ENCODE data around the gene LYPLA2. TPM values are rescaled to one million over a fixed set of nuclear protein-coding genes. Genes with fewer than 3 reads are reported as not detected.
"Not testable (repeated sequence)": the region's sequence is repeated elsewhere in the genome, so short reads cannot be mapped to it uniquely, and the experiment has no call there.

The LYPLA2 gene
- polyA plus RNA-seq, 1 donor = 30.0 TPM

DNA sequence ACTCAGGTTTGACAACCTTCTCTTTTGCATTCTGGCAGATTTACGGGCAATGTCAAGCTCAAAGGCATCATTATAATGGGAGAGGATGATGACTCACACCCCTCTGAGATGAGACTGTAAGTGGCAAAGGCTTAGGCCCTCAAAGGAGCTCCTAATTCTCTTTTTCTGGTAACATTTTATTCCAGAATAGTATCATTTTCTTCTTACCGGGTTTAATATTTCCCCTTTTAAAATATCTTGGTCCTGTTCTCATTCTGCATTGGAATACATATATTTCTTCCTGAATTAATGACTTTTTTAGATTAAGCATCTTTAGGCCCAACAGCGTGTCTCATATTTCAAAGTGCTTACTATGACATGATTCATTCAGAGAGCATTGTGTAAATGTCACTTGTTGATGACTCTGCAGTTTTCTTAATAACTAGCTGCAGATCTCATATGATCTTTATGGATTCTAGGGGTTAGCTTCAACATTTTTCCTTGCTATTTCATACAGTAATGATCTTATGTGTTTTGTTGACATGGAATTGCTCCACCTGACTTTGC, 11.0 kb upstream of the LYPLA2 start:
- no peak for DNase-seq (ENCODE audit: low read depth)

DNA sequence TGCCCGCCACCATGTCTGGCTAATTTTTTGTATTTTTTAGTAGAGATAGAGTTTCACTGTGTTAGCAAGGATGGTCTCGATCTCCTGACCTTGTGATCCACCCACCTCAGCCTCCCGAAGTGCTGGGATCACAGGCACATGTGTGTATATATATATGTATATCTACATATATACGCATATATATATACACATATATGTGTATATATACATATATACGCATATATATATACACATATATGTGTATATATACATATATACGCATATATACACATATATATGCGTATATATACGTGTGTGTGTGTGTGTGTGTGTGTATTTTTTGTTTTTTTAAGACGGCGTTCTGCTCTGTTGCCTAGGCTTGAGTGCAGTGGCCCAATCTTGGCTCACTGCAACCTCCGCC, 7.8 kb upstream of the LYPLA2 start:
- not testable (repeated sequence) for DNase-seq (ENCODE audit: low read depth)

- DNase-seq (ENCODE audit: low read depth) = no peak
These were observed 6.1 kb upstream of the LYPLA2 start for GRCh38 chr1:23784846-23785245.

DNA sequence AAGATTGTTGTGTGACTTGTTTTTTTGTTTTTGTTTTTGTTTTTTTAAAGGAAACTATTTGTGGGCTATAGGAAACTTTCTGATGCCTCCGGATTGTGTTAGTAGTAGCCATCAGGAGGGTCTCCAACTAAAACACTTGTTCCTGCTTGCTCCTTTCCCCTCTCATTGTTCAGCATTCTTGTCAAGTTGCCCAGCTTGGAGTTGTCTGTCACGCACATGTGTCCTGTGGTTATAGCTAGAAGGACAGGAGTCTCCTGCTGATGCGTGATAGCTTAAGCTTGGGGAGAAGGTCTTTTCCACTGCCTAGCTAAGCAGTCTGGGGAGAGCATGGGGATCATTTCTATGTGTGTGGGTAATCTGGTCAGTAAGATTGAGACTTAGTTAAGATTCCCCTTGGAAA, 3.2 kb upstream of the LYPLA2 start:
- DNase-seq (ENCODE audit: low read depth) = no peak

- DNase-seq (ENCODE audit: low read depth) = no peak
These were observed 2.2 kb upstream of the LYPLA2 start for GRCh38 chr1:23788695-23789094.

DNA sequence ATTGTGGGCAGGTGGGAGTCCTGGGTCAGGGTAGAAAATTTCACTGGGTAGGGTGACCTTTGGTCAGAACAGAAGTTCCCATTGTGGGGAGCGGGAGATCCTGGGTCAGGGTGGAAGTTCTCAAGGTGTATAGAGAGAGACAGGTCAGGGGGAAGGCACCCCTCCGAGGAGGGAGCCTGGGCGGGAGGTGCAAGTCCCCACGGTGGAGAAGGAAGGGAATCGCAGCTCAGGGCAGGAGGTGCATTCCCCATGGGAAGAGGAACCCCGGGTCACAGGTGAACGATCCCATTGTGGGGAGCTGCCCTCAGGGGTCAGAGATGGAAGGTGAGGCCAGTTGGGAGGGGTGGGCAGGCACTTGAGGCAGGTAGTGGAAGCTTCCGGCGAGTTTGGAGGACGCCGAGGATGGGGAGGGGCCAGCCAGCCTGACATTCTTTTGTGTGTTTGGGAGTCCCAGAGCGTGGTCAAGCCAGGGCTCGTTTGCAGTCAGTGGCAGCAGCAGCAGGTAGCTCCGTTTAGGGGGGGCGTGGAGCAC, 637 bp downstream of the LYPLA2 start:
- DNase-seq (ENCODE audit: low read depth) = no peak

DNA sequence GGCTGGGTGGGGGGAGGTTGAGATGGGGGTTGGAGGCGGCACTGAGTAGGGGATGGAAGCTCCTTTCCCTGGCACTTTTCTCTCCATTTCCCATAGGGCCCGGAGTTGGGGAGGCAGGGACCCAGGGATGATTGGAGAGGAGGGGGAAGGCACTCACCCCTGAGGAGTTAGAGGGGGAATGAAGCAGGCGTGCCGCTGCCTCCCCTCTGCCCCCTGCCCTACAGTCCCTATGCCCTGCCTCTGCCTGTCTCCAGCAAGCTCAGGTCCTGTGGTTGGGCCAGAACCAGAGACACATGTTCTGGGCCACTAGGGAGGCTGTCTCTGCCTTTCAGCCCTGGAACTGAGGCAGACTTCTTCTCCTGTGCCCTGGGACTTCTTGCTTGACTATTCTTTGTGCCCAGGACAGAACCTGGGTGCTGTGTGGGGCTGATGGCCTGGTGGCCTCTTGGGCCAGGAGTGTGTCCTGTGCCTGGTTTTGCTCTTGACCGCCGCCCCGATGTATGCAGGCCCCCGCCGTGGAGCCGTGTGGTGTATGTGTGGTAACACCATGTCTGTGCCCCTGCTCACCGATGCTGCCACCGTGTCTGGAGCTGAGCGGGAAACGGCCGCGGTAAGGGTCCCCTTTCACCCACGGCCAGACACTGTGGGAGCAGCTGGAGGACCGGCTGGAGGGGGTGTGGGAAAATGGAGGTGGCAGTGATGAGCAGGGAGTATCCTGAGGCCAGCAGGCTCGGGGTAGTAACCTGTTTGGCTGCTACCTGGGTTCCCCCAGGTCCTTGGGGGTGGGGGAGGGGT, 1.4 kb downstream of the LYPLA2 start:
- no peak for DNase-seq (ENCODE audit: low read depth)

DNA sequence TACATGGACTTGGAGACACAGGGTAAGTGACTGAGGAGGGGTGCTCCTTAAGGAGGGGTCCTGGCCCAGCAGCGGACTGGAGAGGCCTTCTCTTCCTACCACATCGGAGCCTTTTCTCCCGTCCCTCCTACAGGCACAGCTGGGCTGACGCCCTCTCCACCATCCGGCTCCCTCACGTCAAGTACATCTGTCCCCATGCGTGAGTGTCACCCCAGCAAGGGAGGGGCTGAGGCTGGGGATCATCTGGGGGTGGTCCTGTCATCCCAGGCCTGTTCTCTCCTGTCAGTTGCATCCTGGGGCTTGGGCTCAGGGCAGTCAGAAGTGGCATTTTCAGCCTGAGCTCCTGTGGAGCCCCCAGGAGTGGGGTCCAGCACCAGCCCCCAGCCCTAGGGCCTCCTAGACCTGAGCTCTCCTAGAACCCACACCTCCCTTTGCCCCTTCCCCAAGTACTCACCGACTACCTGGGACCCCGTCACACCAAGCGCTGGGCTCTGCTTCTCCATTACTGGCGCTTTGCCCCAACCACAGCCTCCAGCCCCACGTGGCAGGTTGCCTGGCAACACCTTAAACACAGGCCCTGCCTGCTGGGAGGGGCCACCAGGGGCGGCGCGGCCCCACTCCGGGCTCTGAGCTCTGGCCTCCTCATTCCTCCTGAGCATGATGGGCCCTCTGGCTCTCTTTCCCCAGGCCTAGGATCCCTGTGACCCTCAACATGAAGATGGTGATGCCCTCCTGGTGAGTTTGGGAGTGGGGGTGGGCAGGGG, 2.3 kb downstream of the LYPLA2 start:
- no peak for DNase-seq (ENCODE audit: low read depth)

GRCh38 chr1:23793861-23794731, 3.2 kb downstream of the LYPLA2 start:
- DNase-seq (ENCODE audit: low read depth) = no peak

- not testable (repeated sequence) for DNase-seq (ENCODE audit: low read depth)
These were observed 3.8 kb downstream of the LYPLA2 start for GRCh38 chr1:23794732-23795182.

GRCh38 chr1:23795676-23796465, 4.9 kb downstream of the LYPLA2 start:
- no peak for DNase-seq (ENCODE audit: low read depth)

- no peak for DNase-seq (ENCODE audit: low read depth)
These were observed 5.7 kb downstream of the LYPLA2 start for GRCh38 chr1:23796466-23797271.

DNA sequence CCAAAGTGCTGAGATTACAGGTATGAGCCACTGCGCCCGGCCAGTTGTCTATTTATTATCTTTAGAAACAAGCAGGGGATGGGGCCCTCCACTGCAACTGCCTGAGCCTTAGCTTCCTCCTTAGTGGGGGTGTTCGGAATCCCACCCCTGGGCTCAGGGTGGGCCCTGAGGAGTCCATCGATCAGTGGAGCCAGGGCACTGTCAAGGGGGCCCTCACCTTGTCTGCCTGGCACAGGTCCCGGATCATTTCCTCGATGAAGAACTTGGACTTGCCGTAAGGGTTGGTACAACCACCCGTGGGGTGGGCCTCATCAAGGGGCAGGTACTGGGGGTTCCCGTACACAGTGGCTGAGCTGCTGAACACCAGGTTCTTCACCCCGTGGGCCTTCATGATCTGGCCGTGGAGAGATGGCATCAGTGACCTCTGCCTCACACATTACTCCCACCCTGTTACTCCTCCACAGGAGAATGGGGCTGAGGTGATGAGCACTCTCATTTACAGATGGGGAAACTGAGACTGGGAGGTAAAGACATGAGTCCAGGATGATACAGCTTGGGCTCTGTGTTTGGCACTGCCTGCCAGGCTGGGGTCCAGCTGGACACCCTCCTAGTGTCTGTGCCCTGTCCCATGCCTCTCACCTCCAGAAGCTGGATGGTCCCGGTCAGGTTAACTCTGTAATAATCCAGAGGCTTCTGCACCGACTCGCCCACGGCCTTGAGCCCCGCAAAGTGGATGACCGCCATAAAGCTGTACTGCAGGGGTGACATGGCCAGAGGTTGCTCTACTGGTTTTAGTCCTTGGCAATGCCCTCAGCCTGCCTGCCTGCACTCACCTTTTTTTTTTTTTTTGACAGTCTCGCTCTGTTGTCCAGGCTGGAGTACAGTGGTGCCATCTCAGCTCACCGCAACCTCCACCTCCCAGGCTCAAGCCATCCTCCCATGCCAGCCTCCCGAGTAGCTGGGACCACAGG, 6.8 kb downstream of the LYPLA2 start:
- DNase-seq (ENCODE audit: low read depth) = no peak

GRCh38 chr1:23798662-23799142, 7.8 kb downstream of the LYPLA2 start:
- no peak for DNase-seq (ENCODE audit: low read depth)

DNA sequence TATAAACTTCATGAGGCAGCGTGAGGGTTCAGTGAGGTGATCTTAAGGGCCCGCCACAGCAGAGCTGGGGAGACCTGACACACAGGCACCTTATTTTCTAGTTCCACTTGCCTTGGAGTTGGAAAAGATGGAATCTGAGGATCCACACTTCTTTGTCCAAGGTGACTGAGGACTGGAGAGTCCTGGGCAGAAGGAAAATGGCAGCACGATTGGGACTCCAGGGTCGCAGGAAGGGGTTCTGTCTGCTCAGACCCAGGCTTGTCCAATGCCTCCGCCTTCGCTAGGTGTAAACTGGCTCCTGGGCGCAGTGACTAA, 8.3 kb downstream of the LYPLA2 start:
- DNase-seq (ENCODE audit: low read depth) = no peak

DNA sequence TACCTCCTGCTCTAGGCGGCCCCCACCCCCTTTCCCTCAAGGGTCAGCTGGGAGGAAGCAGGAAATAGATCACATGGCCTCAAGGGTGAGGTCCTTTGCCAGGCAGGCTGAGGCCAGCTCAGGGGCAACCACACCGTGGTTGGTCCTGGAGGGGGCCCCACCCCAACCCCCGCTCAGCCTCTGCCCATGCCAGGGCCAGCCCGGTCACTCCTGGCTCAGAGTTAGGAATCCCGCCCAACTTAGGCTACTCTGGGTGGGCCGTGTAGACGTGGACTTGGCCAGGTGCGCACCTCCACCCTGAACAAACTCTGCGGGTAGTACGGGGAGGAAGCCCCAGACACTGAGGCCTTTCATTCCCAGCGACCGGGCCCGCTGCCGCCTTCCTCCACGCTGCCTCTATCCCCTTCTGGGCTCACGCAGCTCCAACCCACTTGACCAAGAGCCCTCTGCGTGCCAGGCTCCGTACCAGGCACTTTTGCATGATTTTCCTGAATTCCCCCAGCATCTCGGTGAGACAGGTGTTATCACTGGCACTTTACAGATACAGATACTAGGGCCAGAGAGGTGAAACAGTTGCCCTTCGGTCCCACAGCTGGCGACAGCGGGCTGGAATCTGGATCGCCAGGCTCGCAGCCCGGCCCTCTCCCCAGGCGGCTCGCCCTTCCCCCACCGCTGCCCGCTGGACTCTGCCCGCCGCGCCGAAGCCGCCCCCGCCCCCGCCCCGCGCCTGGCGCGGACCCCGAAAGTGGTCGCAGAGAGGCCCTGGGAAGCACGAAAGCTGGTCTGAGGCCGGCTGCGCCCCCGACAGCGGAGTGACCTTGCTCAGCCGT, 8.8 kb downstream of the LYPLA2 start:
- no peak for DNase-seq (ENCODE audit: low read depth)

Measured in forelimb muscle (tissue), 1 donor.